DOHH2 (cell line): ENCODE measurements around the gene STIL.
A peak's percentile ranks its signal among the peaks of the same experiment; 100 is the strongest.

ENCODE experiments used
- H3F3A ChIP-seq: fragments of 200-600 bp; sonication (generic), shearing (Covaris generic); 2 replicates; pipeline ENCODE4 v1.6.0; 2016; ENCODE audit warnings: antibody characterized with exemption, mild to moderate bottlenecking; ENCODE audit not compliant: control insufficient read depth, insufficient read depth
- H3K27ac ChIP-seq: fragments of 200-600 bp; sonication (generic); 2 replicates; pipeline ENCODE4 v1.5.1; 2014; ENCODE audit warnings: low read depth, mild to moderate bottlenecking, low read length, moderate library complexity
- H3K27me3 ChIP-seq: fragments of 200-600 bp; sonication (generic); 2 replicates; pipeline ENCODE4 v1.6.1; 2014; ENCODE audit warnings: mild to moderate bottlenecking, low read length, mixed read lengths; ENCODE audit not compliant: control insufficient read depth
- H3K36me3 ChIP-seq: fragments of 200-600 bp; sonication (generic); 2 replicates; pipeline ENCODE4 v1.6.1; 2014; ENCODE audit warnings: mild to moderate bottlenecking, low read length, moderate library complexity, mixed read lengths; ENCODE audit not compliant: control insufficient read depth
- H3K4me1 ChIP-seq: fragments of 200-600 bp; sonication (generic); 2 replicates; pipeline ENCODE4 v1.6.1; 2014; ENCODE audit warnings: mild to moderate bottlenecking, low read length, mixed read lengths; ENCODE audit not compliant: control insufficient read depth
- H3K4me2 ChIP-seq: fragments of 200-600 bp; sonication (generic); 2 replicates; pipeline ENCODE4 v1.6.0; 2014; ENCODE audit warnings: mild to moderate bottlenecking, low read length, moderate library complexity
- H3K4me3 ChIP-seq: fragments of 200-600 bp; sonication (generic); 2 replicates; pipeline ENCODE4 v1.5.1; 2014; ENCODE audit warnings: mild to moderate bottlenecking, low read length, mixed read lengths
- H3K79me2 ChIP-seq: fragments of 200-600 bp; sonication (generic); 2 replicates; pipeline ENCODE4 v1.6.1; 2014; ENCODE audit warnings: mild to moderate bottlenecking, low read length, mixed read lengths; ENCODE audit not compliant: control insufficient read depth
- H3K9me2 ChIP-seq: fragments of 200-600 bp; sonication (generic); replicated peaks from 2 replicates; pipeline ENCODE4 v1.6.1; 2014; ENCODE audit warnings: mild to moderate bottlenecking, low read length, mixed read lengths; ENCODE audit not compliant: control insufficient read depth
- H3K9me3 ChIP-seq: fragments of 200-600 bp; sonication (generic); 2 replicates; pipeline ENCODE4 v1.6.1; 2014; ENCODE audit warnings: antibody characterized with exemption, low read length, mixed read lengths; ENCODE audit not compliant: control insufficient read depth, insufficient read depth
- H4K20me1 ChIP-seq: fragments of 200-600 bp; sonication (generic); 2 replicates; pipeline ENCODE4 v1.6.0; 2014; ENCODE audit warnings: low read depth, mild to moderate bottlenecking, antibody characterized with exemption, low read length, moderate library complexity; ENCODE audit not compliant: control insufficient read depth, insufficient read depth
- EZH2phosphoT487 ChIP-seq: fragments of 200-600 bp; sonication (generic); IDR thresholded peaks from 2 replicates; pipeline ENCODE4 v1.6.1; 2017; ENCODE audit warnings: borderline replicate concordance, mild to moderate bottlenecking, antibody characterized with exemption, low read length, moderate library complexity, mixed read lengths
- TF ChIP-seq, protein P1 (sequence below): fragments of 200-600 bp; sonication (generic); IDR thresholded peaks from one replicate; pipeline ENCODE4 v1.5.1; 2014; ENCODE audit warnings: antibody characterized with exemption, mild to moderate bottlenecking, low read depth, low read length; ENCODE audit not compliant: poor library complexity, severe bottlenecking

STIL gene

DNA sequence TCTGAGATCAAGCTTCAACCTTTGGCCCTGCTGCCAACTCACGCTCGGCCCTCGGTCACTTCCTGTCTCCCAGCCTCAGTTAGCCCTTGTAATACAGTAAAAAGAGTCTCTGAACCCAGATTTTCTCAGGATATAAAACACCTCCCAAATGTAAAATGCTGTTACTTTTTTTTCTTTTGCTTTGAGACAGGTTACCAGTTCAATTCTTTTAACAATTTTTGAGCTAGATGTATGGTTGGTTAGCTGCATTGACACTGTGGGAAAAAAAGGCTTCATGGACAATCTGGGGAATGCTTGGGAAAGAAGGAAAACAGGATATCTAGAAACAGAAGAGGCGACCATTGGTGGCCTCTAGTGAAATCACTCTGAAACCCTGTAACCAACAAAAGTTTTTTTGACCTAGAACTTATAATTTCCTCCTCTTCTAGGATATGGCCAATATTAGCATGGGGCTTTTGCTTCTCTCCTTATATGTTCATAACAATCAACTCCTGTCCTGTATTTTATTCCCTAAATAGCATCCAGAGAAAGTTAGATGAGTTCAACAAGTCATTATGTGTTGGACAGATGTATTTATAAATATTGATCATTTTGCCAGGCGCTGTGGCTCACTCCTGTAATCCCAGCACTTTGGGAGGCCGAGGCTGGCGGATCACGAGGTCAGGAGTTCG, 21.0 kb upstream of the STIL start:
- H3K4me2 ChIP-seq, result peak overlapping the region; percentile 71
- peaks cover 72% of the 10 kb centered on the region for H3K79me2 ChIP-seq
- H3K27ac ChIP-seq, result peak overlapping the region; percentile 85
- peaks cover 37% of the 10 kb centered on the region for H3K4me1 ChIP-seq
- TF ChIP-seq EZH2phosphoT487, result no peak
- TF ChIP-seq, protein P1, sequence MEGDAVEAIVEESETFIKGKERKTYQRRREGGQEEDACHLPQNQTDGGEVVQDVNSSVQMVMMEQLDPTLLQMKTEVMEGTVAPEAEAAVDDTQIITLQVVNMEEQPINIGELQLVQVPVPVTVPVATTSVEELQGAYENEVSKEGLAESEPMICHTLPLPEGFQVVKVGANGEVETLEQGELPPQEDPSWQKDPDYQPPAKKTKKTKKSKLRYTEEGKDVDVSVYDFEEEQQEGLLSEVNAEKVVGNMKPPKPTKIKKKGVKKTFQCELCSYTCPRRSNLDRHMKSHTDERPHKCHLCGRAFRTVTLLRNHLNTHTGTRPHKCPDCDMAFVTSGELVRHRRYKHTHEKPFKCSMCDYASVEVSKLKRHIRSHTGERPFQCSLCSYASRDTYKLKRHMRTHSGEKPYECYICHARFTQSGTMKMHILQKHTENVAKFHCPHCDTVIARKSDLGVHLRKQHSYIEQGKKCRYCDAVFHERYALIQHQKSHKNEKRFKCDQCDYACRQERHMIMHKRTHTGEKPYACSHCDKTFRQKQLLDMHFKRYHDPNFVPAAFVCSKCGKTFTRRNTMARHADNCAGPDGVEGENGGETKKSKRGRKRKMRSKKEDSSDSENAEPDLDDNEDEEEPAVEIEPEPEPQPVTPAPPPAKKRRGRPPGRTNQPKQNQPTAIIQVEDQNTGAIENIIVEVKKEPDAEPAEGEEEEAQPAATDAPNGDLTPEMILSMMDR, result no peak
- peaks cover 14% of the 10 kb centered on the region for H3F3A ChIP-seq
- peaks cover 17% of the 10 kb centered on the region for H3K36me3 ChIP-seq
- no peaks in the 10 kb centered on the region for H3K27me3 ChIP-seq
- no peaks in the 10 kb centered on the region for H3K9me3 ChIP-seq
- peak overlapping the region; percentile 83 for H3K4me3 ChIP-seq
- no peaks in the 10 kb centered on the region for H3K9me2 ChIP-seq
- peaks cover 10% of the 10 kb centered on the region; the same call in 1 of the 2 replicates for H4K20me1 ChIP-seq

DNA sequence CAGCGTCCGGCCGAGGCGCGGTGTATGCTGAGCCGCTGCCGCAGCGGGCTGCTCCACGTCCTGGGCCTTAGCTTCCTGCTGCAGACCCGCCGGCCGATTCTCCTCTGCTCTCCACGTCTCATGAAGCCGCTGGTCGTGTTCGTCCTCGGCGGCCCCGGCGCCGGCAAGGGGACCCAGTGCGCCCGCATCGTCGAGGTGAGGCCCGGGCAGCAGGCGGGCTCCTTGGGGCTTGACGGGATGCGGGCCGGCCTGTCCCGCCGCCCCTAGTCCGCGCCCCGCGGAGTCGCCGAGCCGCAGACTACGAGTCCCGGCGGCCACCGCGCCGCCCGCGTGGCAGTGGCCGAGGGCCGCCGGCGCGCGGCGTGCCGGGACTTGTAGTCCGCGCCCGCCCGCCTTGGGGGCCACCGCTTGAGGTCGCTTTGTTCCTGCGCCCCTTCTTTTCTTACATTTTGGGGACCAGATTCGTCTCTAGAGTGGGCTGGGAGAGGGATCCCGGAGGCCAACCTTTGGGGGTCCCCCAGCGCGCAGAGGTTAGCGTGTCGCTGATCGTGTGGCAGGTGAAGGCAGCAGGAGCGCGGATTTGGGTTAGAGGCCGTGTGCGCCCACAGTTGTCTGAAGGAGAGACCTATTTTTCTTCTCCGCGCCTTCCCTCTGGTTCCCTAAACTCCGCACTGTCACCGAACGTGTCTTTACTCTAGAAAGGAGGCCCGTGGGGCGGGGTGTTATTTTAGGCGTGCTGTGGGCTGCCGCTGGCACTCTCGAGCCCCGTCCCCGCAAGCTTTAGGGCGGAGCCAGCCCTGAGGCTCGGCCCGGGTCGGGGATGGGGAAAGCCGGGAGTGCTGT, 20.2 kb upstream of the STIL start:
- H4K20me1 ChIP-seq, result peaks cover 7% of the 10 kb centered on the region; the same call in 1 of the 2 replicates
- H3K4me3 ChIP-seq, result peak overlapping the region; percentile 83
- no peaks in the 10 kb centered on the region for H3K9me3 ChIP-seq
- H3K9me2 ChIP-seq, result no peaks in the 10 kb centered on the region
- TF ChIP-seq EZH2phosphoT487, result no peak
- TF ChIP-seq, protein P1, result peak; percentile 59
- H3K4me1 ChIP-seq, result peaks cover 37% of the 10 kb centered on the region
- H3K4me2 ChIP-seq, result peak overlapping the region; percentile 71
- peaks cover 14% of the 10 kb centered on the region for H3F3A ChIP-seq
- H3K79me2 ChIP-seq, result peaks cover 65% of the 10 kb centered on the region
- H3K36me3 ChIP-seq, result peaks cover 15% of the 10 kb centered on the region
- H3K27ac ChIP-seq, result peak overlapping the region; percentile 85
- H3K27me3 ChIP-seq, result no peaks in the 10 kb centered on the region

DNA sequence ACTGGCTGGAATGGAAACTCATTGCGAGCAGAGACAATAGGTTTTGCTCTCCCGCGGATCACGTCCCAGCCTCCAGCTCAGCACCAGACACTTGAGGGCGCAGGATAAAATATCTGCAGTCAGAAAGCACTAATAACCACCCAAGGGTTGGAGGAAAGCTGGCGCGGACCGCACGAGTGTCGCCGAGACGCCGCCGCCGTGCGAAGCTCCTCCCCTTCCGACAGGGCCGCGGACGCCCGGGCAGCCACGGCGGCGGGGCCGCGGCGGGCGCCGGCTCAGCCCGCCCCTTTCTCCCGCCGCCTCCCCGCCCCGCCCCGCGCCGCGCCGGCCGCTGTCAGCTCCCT, 19.6 kb upstream of the STIL start, which contains the start of gene CMPK1:
TSS of gene CMPK1 (plus strand) at position 213 of the 344 bp plus-strand sequence. CDS start 156 bp downstream, outside the sequence.
- H3K9me2 ChIP-seq, result no peaks in the 10 kb centered on the region
- peaks cover 59% of the 10 kb centered on the region for H3K79me2 ChIP-seq
- no peaks in the 10 kb centered on the region for H3K27me3 ChIP-seq
- peaks cover 7% of the 10 kb centered on the region; the same call in 1 of the 2 replicates for H4K20me1 ChIP-seq
- peaks cover 13% of the 10 kb centered on the region for H3K36me3 ChIP-seq
- H3K4me3 ChIP-seq, result peak within 1 kb of the TSS; percentile 83
- no peak for TF ChIP-seq EZH2phosphoT487
- TF ChIP-seq, protein P1, result peak; percentile 46
- H3K4me1 ChIP-seq, result peaks cover 37% of the 10 kb centered on the region
- H3K4me2 ChIP-seq, result peak within 1 kb of the TSS; percentile 80
- H3K9me3 ChIP-seq, result no peaks in the 10 kb centered on the region
- H3F3A ChIP-seq, result peaks cover 12% of the 10 kb centered on the region
- H3K27ac ChIP-seq, result peak within 1 kb of the TSS; percentile 85
